NCI-H748 (cell line): ENCODE measurements around the gene VWA8.
"Not testable (repeated sequence)": the region's sequence is repeated elsewhere in the genome, so short reads cannot be mapped to it uniquely, and the experiment has no call there.

Source experiments
- DNase-seq: peaks from one replicate; lab custom pipeline; 2025; ENCODE audit not compliant: unreplicated experiment; lab: John Stamatoyannopoulos, UW

Gene VWA8

GRCh38 chr13:41928323-41928722, 32.6 kb downstream of the VWA8 start:
- DNase-seq: no peak

GRCh38 chr13:41925014-41925413, 35.9 kb downstream of the VWA8 start:
- no peak for DNase-seq

- DNase-seq: not testable (repeated sequence)
These were observed 38.0 kb downstream of the VWA8 start for GRCh38 chr13:41922894-41923293.

GRCh38 chr13:41919741-41920487, 41.0 kb downstream of the VWA8 start:
- DNase-seq: no peak

DNA sequence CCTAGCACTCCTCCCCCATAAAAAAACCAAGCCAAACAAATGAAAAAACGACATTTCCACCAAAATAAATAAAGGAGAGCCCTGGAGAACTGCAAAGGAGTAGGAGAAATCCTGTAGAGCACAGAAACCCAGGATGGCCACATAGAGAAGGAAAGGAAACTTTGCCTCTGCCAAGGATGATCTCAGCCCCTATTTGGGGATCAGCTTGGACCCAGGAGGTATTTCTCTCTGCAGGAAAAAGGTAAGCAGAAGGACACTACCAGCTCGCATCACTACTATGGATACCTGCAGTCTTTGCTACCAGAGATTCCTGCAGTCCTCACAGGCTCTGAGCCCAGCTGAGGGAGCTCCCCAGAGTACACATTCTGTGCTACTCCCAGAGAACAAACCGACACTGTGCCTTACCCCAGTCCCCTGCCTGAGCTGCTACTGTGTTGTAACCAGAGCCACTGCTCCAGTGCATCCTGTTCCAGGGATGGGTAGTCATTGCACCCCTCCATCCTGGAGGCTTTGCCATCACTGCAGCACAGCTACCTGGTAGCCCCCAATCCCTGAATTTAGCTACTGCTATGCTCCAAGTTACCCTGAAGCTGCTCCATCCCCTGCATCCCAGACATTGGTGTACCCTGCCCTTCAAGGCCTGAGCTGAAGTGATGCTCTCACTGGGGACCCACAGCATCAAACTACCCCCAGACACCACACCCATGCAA, 41.7 kb downstream of the VWA8 start:
- no peak for DNase-seq

- DNase-seq: no peak
These were observed 43.3 kb downstream of the VWA8 start for GRCh38 chr13:41917641-41918040.

- no peak for DNase-seq
These were observed 44.5 kb downstream of the VWA8 start for GRCh38 chr13:41916173-41916954.

GRCh38 chr13:41915081-41915480, 45.8 kb downstream of the VWA8 start:
- no peak for DNase-seq

- DNase-seq: no peak
These were observed 46.4 kb downstream of the VWA8 start for GRCh38 chr13:41914552-41914951.

GRCh38 chr13:41909506-41909905, 51.4 kb downstream of the VWA8 start:
- no peak for DNase-seq

DNA sequence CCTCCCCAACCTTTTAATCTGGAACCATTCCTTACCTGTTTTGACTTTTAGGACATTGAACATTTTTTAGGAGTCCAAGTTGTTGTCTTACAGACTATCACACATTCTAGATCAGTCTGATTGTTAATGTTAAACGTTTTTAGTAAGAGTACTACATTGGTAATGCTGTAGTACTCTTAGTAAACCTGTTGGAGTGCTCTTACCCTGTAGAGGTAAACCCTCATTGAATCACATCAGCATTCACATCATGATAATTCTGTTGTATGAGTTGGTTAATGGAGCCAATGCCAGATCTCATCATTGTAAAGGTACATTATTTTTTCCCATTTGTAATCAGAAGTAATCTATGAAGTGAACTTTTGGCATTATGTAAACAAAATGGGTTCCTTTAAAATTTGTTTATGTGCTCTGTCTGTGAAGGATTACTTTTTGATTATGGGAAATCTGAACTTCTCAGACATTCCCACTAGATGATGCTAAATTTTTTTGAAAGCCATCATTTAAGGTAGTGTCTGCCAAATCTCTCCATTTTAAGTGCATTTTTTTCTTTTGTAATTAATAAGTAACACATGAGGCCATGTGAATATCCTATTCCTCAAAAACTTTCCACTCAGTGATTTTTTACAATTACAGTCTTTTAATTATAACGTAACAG, 55.2 kb downstream of the VWA8 start:
- DNase-seq: peak; percentile 37

DNA sequence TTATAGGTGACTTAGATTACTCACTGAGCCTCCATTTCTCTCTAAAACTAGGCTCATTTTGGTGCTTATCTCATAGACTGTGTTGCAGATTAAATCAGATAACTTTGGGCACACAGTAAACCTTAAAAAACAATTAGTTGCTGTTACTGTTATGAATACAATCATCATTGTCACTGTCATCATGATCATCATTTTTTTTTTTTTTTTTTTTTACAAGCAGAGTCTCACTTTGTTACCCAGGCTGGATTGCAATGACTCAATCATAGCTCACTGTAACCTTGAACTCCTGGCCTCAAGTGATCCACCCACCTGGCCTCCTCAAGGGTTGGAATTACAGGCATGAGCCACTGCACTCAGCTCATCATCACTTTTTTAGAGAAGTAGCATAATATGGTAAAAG, 60.0 kb downstream of the VWA8 start:
- DNase-seq: no peak

DNA sequence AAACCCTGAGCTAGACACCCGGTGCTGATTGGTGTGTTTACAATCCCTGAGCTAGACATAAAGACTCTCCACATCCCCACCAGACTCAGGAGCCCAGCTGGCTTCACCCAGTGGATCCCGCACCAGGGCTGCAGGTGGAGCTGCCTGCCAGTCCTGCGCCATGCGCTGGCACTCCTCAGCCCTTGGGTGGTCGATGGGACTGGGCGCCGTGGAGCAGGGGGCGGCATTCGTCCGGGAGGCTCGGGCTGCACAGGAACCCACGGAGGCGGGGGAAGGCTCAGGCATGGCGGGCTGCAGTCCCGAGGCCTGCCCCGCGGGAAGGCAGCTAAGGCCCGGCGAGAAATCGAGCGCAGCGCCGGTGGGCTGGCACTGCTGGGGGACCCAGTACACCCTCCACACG, 62.5 kb downstream of the VWA8 start:
- not testable (repeated sequence) for DNase-seq

- DNase-seq: no peak
These were observed 63.8 kb downstream of the VWA8 start for GRCh38 chr13:41897126-41897525.

DNA sequence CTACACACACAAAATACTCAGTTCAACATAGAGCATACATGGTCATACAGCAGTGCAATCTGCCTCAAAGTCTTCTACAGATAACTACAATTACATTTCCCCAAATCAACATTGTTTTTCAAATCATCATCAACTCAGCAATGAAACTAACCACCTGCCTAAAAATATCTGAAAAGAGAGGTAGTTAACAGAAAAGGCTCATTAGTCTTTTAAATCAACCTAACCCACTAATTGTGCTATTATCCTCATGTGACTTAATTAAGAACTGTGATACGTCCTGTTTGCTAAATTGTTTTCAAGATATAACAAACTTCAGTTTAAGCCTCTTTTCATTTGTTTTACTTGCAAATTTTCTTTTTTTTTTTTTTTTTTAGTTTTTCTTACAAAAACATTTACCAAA, 65.4 kb downstream of the VWA8 start:
- no peak for DNase-seq

- DNase-seq: no peak
These were observed 69.8 kb downstream of the VWA8 start for GRCh38 chr13:41891119-41891518.

DNA sequence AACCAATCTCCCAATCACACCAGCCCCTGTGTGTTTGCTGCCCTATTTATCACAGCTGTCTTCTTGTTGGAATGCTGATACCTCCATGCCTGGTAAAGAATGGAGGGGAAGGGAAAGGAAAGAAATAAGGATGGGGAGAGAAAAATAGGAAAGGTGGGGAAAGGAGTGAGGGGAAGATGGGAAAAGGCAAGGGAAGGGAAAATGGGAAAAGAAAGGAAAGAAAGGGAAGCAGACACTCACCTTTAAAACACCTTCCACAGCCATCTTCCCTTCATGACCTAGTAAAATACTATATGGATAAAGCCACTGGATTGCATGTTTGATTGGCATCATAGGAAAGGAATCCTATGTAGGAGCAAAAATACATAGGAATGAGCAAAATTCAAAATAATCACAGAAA, 77.8 kb downstream of the VWA8 start:
- DNase-seq: no peak

- DNase-seq: not testable (repeated sequence)
These were observed 79.0 kb downstream of the VWA8 start for GRCh38 chr13:41881890-41882289.

DNA sequence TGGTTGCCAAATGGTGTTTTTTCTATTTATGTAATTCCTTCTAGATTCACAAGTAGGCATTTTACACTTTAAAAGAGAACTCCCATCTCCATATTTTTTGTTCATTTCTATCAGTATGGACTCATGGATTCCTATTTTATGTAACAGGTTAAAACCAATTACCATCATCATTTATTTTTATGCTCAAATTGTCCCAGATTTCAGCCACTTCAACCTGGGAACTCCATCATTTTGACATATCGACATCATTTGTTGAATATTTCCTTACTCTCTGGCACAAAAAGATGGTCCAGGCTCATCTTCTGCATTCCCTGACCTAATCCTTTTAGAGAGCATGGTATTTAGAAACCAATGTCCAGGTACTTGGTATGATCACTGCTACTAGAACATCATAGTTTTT, 79.9 kb downstream of the VWA8 start:
- DNase-seq: no peak

DNA sequence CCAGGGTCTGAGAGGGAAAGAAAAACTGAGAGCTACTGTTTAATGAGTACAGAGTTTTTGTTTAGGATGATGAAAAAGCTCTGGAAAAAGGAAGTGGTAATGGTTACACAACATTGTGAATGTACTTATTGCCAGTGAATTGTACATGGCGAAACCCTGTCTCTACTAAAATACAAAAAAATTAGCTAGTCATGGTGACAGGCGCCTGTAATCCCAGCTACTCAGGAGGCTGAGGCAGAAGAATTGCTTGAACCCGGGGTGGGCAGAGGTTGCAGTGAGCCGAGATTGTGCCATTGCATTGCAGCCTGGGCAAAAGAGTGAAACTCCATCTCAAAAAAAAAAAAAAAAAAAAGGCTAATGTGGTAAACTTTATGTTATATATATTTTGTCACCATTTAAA, 96.3 kb downstream of the VWA8 start:
- no peak for DNase-seq

DNA sequence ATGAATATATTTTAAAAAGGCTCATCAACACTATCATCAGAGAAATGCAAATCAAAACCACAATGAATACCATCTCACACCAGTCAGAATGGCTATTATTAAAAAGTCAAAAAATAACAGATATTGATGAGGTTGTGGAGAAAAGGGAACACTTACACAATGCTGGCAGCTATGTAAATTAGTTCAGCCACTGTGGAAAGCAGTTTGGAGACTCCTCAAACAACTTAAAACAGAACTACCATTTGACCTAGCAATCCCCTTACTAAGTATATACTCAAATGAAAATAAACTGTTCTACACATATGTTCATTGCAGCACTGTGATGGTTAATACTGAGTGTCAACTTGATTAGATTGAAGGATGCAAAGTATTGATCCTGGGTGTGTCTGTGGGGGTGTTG, 98.2 kb downstream of the VWA8 start:
- DNase-seq: not testable (repeated sequence)
